SKM-1 (cell line): ENCODE data around the gene RABGEF1.
A peak's percentile ranks its signal among the peaks of the same experiment; 100 is the strongest.
"Not testable (repeated sequence)": the region's sequence is repeated elsewhere in the genome, so short reads cannot be mapped to it uniquely, and the experiment has no call there.

Experiments used
- DNase-seq: peaks from one replicate; lab custom pipeline; 2025; ENCODE audit not compliant: unreplicated experiment; lab: John Stamatoyannopoulos, UW

Gene RABGEF1

GRCh38 chr7:66800591-66800990 lies 60.1 kb downstream of the RABGEF1 start:
- DNase-seq: no peak

GRCh38 chr7:66804001-66804400 lies 63.5 kb downstream of the RABGEF1 start:
- no peak for DNase-seq

- DNase-seq: no peak
Observed at GRCh38 chr7:66807736-66808135, 67.2 kb downstream of the RABGEF1 start.

- DNase-seq: no peak
Observed at GRCh38 chr7:66810716-66811115, 70.2 kb downstream of the RABGEF1 start.

GRCh38 chr7:66815186-66815875 lies 74.8 kb downstream of the RABGEF1 start:
- DNase-seq: not testable (repeated sequence)

- DNase-seq: no peak
Observed at GRCh38 chr7:66815951-66816350, 75.4 kb downstream of the RABGEF1 start.

- not testable (repeated sequence) for DNase-seq
Observed at GRCh38 chr7:66816658-66817057, 76.1 kb downstream of the RABGEF1 start.

GRCh38 chr7:66817208-66817795 lies 76.8 kb downstream of the RABGEF1 start:
- DNase-seq: not testable (repeated sequence)

GRCh38 chr7:66817956-66818355 lies 77.4 kb downstream of the RABGEF1 start:
- not testable (repeated sequence) for DNase-seq

- no peak for DNase-seq
Observed at GRCh38 chr7:66824041-66824440, 83.5 kb downstream of the RABGEF1 start.

- peak; percentile 38 for DNase-seq
Observed at GRCh38 chr7:66825538-66825937, 85.0 kb downstream of the RABGEF1 start.

GRCh38 chr7:66826649-66827048 lies 86.1 kb downstream of the RABGEF1 start:
- DNase-seq: no peak

GRCh38 chr7:66830976-66831375 lies 90.4 kb downstream of the RABGEF1 start:
- not testable (repeated sequence) for DNase-seq

- no peak for DNase-seq
Observed at GRCh38 chr7:66832531-66833351, 92.2 kb downstream of the RABGEF1 start.

- DNase-seq: peak; percentile 23
Observed at GRCh38 chr7:66837007-66837406, 96.5 kb downstream of the RABGEF1 start.

GRCh38 chr7:66837661-66838060 lies 97.1 kb downstream of the RABGEF1 start:
- no peak for DNase-seq

GRCh38 chr7:66839814-66840213 lies 99.3 kb downstream of the RABGEF1 start:
- DNase-seq: no peak

GRCh38 chr7:66840316-66840715 lies 99.8 kb downstream of the RABGEF1 start:
- no peak for DNase-seq

- no peak for DNase-seq
Observed at GRCh38 chr7:66841898-66842297, 101.4 kb downstream of the RABGEF1 start.

GRCh38 chr7:66843492-66843891 lies 103.0 kb downstream of the RABGEF1 start:
- DNase-seq: not testable (repeated sequence)

- peak; percentile 93 for DNase-seq
Observed at GRCh38 chr7:66844552-66845378, 104.2 kb downstream of the RABGEF1 start.
